Measurements from ENCODE around the gene PREX1. TPM values are rescaled to one million over a fixed set of nuclear protein-coding genes. Genes with fewer than 3 reads are reported as not detected.

The PREX1 gene
- polyA plus RNA-seq, 1 of the 3 experiments (the other 2 are of a cell fraction) = 5.3 TPM

- TF ChIP-seq, protein P1, sequence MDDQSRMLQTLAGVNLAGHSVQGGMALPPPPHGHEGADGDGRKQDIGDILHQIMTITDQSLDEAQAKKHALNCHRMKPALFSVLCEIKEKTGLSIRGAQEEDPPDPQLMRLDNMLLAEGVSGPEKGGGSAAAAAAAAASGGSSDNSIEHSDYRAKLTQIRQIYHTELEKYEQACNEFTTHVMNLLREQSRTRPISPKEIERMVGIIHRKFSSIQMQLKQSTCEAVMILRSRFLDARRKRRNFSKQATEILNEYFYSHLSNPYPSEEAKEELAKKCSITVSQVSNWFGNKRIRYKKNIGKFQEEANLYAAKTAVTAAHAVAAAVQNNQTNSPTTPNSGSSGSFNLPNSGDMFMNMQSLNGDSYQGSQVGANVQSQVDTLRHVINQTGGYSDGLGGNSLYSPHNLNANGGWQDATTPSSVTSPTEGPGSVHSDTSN (IDR thresholded peaks at IDR 0.05) = no peak
- TF ChIP-seq YY1 (IDR thresholded peaks at IDR 0.05; ENCODE audit: low read depth) (no peak), TEAD4 (IDR thresholded peaks at IDR 0.05; ENCODE audit: borderline replicate concordance, insufficient read depth) (no peak), SMC3 (IDR thresholded peaks at IDR 0.05; ENCODE audit: low read depth, low read length) (no peak), FOSL2 (IDR thresholded peaks at IDR 0.05; ENCODE audit: borderline replicate concordance, low read depth) (no peak), GATA2 (CRISPR knock-in tag; IDR thresholded peaks at IDR 0.05) (no peak), RAD21 (IDR thresholded peaks at IDR 0.05; ENCODE audit: low read length) (no peak), USF2 (IDR thresholded peaks at IDR 0.05; ENCODE audit: borderline replicate concordance, low read depth, low read length) (no peak), FOXJ3 (CRISPR knock-in tag; IDR thresholded peaks at IDR 0.05) (no peak), SIN3A (IDR thresholded peaks at IDR 0.05; ENCODE audit: borderline replicate concordance, low read depth, low read length) (no peak), RCOR1 (IDR thresholded peaks at IDR 0.05; ENCODE audit: low read length) (no peak), IRF3 (IDR thresholded peaks at IDR 0.05; ENCODE audit: low read depth, low read length) (no peak), USF1 (IDR thresholded peaks at IDR 0.05; ENCODE audit: borderline replicate concordance, low read depth) (no peak), GABPA (IDR thresholded peaks at IDR 0.05; ENCODE audit: low read depth) (no peak), MEF2A (IDR thresholded peaks at IDR 0.05; ENCODE audit: borderline replicate concordance, low read depth) (no peak)
- TF ChIP-seq, protein P2, sequence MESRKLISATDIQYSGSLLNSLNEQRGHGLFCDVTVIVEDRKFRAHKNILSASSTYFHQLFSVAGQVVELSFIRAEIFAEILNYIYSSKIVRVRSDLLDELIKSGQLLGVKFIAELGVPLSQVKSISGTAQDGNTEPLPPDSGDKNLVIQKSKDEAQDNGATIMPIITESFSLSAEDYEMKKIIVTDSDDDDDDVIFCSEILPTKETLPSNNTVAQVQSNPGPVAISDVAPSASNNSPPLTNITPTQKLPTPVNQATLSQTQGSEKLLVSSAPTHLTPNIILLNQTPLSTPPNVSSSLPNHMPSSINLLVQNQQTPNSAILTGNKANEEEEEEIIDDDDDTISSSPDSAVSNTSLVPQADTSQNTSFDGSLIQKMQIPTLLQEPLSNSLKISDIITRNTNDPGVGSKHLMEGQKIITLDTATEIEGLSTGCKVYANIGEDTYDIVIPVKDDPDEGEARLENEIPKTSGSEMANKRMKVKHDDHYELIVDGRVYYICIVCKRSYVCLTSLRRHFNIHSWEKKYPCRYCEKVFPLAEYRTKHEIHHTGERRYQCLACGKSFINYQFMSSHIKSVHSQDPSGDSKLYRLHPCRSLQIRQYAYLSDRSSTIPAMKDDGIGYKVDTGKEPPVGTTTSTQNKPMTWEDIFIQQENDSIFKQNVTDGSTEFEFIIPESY (IDR thresholded peaks at IDR 0.05; ENCODE audit: borderline replicate concordance, low read depth) = no peak
- TF ChIP-seq, protein P3, sequence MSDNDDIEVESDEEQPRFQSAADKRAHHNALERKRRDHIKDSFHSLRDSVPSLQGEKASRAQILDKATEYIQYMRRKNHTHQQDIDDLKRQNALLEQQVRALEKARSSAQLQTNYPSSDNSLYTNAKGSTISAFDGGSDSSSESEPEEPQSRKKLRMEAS (IDR thresholded peaks at IDR 0.05; ENCODE audit: low read depth) = no peak
- TF ChIP-seq, protein P4, sequence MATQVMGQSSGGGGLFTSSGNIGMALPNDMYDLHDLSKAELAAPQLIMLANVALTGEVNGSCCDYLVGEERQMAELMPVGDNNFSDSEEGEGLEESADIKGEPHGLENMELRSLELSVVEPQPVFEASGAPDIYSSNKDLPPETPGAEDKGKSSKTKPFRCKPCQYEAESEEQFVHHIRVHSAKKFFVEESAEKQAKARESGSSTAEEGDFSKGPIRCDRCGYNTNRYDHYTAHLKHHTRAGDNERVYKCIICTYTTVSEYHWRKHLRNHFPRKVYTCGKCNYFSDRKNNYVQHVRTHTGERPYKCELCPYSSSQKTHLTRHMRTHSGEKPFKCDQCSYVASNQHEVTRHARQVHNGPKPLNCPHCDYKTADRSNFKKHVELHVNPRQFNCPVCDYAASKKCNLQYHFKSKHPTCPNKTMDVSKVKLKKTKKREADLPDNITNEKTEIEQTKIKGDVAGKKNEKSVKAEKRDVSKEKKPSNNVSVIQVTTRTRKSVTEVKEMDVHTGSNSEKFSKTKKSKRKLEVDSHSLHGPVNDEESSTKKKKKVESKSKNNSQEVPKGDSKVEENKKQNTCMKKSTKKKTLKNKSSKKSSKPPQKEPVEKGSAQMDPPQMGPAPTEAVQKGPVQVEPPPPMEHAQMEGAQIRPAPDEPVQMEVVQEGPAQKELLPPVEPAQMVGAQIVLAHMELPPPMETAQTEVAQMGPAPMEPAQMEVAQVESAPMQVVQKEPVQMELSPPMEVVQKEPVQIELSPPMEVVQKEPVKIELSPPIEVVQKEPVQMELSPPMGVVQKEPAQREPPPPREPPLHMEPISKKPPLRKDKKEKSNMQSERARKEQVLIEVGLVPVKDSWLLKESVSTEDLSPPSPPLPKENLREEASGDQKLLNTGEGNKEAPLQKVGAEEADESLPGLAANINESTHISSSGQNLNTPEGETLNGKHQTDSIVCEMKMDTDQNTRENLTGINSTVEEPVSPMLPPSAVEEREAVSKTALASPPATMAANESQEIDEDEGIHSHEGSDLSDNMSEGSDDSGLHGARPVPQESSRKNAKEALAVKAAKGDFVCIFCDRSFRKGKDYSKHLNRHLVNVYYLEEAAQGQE (IDR thresholded peaks at IDR 0.05; ENCODE audit: low read depth, low read length) = no peak
- Histone ChIP-seq H3K9me2 (no peaks in the 10 kb centered on the region), H3K27me3 (ENCODE audit: insufficient read depth) (no peaks in the 10 kb centered on the region), H3K4me2 (no peak overlapping the region), H3K9ac (no peak overlapping the region), H3K9me3 (no peaks in the 10 kb centered on the region), H3K4me3 (ENCODE audit: low read depth in 2 of 2, low read length in 1 of 2) (no peak overlapping the region), H4K20me1 (ENCODE audit: insufficient read depth) (no peaks in the 10 kb centered on the region), H3F3A (replicated peaks; ENCODE audit: insufficient read depth) (no peaks in the 10 kb centered on the region), H3K4me1 (ENCODE audit: control insufficient read depth in 1 of 2, insufficient read depth in 2 of 2, low read depth in 1 of 2, low read length in 1 of 2) (peaks cover 3 to 18% of the 10 kb centered on the region in 2 experiments; a peak in 2 of 4 replicates), H2AFZ (ENCODE audit: low read depth) (no peak overlapping the region), H3K79me2 (ENCODE audit: insufficient read depth) (no peaks in the 10 kb centered on the region), H3K27ac (ENCODE audit: low read depth in 2 of 2, low read length in 1 of 2) (no peak overlapping the region), H3K36me3 (replicated peaks in 1 of 2; ENCODE audit: control insufficient read depth in 1 of 2, insufficient read depth in 2 of 2, low read length in 1 of 2) (no peaks in the 10 kb centered on the region)
- ChIA-PET POLR2A (no interaction called here), CTCF (interaction anchor here (1.1 to 1.5 kb wide), 2 partner anchors 9 to 15 kb away, joined by 3 read pairs; no protein-coding TSS in a partner anchor)
- no peak for DNase-seq
- 36% methylated on average over 1 of the region's 1 CpG for WGBS (ENCODE audit: low lambda C conversion rate)
Observed at GRCh38 chr20:48781634-48782033, 46.2 kb downstream of the PREX1 start.
